GM19240 (cell line): ENCODE data around the gene TMEM120B.
"Not testable (repeated sequence)": the region's sequence is repeated elsewhere in the genome, so short reads cannot be mapped to it uniquely, and the experiment has no call there.

Experiments
- DNase-seq: peaks from one replicate; pipeline ENCODE4 v3.0.0; 2011; ENCODE audit warnings: low spot score; ENCODE audit not compliant: insufficient read length

Gene TMEM120B

DNA sequence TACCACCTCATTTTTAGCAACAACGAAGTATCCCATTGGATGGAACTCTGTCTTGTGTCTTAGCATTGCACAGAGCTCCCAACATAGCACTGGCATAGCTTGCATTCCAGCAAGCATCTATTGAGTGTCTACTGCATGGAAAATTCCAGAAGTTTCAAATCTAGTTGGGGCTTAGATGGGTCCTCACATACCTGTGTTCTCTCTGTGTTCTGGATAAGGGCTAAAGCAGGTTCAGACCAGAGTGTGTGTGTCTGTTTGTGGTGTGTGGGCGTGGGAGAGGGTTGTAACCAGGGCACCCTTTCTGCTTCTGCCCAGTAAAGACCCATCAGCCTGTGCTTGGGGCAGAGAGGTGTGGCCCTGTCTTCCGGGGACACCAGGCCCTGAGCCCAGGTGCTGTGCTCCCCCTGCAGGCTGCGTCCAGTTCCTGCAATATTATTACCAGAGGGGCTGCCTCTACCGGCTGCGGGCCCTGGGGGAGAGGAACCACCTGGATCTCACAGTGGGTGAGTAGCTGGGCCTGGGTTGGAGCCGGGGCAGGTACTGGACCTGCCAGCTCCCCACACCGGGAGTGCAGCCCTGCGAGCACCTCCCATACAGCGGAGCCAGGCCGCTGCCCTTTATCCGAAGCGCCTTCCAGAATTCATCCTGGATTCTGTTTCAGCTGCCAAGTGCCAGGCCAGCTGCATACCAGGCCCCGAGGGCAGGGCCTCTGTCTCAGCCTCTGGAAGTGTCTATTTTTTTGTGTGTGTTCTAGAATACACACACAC is 60.6 kb downstream of the TMEM120B start:
- DNase-seq = peak; percentile 97

DNA sequence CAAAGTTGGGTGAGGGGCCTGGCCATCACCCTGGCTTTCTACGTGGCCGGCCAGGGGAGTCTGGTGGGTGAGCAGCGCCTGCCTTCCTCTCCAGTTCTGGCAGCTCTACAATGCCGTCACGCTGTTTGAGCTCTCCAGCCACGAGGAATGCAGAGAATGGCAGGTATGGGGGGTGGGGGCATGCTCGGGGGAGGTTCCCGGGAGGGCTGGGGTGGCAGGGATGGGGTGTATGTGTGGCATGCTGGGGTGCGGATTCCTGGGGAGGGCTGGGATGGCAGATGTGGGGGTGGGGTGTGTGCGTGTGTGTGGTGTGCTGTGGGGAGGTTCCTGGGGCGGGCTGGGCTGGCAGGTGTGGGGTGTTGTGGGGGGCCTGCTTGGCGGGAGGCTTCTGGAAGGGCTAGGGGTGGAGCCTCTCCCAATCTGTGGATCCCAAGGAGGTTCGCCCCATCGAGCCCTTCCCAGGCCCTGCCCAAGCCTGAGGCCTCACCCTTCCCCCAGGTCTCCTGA is 62.5 kb downstream of the TMEM120B start:
- no peak for DNase-seq

DNA sequence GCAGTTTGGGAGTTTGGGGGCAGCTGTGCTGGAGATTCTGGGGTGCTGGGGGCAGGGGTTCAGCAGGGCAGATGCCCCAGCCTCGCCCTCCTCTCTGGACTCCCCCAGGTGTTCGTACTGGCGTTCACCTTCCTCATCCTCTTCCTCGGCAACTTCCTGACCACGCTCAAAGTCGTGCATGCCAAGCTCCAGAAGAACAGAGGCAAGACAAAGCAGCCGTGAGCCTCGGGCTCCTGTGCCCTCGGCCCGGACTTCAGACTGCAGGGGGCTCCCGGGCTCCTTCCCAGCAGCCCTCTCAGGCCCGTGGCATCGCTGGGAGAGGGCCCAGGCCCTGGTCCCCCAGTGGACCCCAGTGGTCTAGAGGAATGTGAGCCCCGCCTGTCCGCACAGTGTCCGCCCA is 62.9 kb downstream of the TMEM120B start:
- no peak for DNase-seq

DNA sequence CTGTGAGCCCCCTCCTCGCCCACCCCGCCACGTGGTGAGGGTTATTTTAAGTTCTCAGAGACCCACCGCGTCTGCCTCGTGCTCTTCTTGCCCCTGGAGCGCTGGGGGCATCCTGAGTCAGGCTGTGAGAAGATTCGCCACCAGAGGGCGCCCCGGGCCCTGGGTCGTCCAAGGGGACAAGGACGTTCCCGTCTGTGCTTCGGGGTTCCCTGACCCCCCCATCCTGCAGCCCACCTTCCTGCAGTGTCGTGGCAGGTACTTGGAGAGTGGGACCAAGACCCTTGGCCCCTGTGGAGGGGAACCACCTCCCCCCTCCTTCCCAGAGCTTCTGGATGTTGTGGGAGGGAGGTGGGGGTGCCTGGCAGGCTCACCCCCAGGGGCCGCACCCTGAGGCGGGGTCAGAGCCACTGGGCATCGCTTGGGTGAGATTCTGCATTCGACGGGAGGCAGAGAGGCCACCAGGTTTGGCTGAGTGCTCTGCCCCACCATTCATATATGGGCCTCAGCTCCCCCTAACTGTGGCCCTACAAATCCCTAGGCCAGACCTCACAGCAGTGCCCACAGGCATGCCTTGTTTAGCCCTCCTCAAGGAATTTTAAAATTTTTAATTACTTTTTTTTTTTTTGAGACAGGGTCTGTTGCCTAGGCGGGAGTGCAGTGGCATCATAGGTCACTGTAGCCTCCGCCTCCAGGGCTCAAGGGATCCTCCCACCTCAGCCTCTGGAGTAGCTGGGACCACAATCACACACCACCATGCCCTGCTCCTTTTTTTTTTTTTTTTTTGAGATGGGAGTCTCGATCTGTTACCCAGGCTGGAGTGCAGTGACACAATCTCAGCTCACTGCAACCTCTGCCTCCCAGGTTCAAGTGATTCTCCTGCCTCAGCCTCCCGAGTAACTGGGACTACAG is 63.9 kb downstream of the TMEM120B start:
- DNase-seq = peak; percentile 92

DNA sequence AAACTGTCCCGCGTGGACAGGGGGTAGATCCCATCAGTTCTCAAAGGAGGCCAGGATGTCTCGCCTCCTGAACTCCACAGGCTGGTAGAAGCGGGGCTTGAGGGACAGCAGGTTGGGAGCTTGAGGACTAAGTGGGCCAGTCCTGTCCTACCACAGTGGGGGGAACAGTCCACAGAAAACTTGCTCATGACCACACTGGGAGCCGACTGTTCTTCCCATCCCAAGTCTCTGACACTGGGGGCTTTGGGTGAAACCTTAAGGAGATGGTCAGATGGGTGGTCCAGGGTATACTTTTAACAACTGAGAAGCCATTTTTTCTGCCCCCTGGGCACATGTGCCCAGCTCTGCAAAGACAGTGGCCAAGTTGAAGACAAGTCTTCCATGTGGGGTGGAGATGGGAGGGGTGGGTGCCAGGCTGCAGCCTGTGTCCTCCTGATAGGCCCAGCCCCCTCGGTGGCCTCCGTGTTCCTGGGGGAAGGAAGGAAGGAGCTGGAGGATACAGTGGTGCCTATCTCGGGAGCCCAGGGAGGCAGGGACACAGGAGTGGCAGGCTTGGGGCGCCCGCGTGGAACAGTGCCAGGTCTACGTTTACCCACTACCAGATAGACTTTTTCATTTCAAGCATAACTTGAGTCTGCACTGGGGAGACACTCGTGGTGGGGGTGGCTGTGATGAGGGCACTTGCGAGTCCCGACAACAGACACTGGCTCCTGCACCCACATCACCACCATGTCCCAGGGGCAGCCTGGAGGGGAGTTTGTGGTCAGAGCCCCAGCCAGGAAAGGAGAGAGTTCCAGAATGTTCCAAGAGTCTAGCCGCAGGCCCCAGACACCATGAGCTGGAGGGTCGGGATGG is 66.2 kb downstream of the TMEM120B start:
- no peak for DNase-seq

DNA sequence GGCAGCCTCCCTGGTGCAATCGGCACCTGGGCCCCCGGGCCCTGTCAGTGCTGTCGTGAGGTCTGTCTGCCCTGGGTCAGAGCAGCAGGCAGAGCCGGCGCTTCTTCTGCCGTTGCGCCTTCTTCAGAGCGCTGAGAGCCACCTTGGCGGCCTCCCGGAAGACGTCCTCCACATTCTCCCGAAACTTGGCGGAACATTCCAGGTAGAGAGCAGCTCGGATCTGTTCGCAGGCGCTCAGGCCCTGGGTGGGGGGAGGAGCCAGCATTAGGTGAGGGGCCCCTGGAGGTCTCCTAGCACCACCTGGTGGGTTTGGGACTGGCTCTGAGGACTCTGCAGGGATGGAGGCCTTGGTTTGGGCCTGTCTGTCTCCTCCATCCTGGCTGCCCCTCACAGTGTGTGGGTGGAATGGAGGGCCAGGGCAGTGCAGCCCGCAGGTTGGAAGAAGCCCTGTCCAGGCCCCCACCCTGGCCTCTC is 66.9 kb downstream of the TMEM120B start:
- no peak for DNase-seq

DNA sequence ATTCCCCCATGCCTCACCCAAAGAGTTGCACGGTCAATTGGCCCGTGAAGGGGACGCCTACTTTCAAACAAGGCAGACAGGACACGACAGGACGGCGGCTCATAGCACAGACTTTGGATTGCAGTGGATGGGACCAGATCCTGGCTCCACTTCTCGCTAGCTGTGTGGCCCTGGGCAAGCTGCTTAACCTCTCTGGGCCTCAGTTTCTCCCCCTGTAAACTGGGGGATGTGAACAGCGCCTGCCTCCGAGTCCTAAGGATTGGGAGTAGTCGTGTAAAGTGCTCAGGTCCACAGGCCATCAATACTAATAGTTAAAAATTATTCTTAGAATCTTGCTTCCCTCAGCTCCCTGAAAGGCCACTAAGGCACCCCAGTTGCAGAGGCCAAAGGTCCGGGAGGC is 67.9 kb downstream of the TMEM120B start:
- DNase-seq = no peak

DNA sequence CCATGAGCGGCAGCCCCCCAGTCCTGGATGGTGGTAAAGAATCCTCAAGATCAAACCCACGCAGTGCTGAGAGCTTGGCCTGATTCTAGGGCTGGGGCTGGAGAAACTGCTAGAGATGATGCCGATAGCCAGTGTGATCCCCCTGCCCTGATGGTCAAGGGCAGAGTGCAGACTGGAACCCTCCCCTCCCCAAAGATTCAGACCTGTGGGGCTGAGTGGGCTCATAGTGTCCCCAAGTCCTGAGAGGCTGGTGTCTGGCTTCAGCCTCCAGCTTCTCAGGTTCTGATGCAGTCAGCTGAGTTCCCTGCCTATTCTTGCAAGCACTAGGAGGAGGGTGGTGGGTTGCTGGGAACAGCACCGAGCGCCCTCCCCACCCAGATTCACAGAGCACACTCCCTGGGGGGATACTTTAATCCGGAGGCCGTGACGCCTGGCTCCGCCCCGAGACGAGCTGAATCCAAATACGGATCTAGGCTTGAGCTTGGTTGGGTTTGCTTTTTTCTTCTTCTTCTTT is 69.0 kb downstream of the TMEM120B start:
- no peak for DNase-seq

DNA sequence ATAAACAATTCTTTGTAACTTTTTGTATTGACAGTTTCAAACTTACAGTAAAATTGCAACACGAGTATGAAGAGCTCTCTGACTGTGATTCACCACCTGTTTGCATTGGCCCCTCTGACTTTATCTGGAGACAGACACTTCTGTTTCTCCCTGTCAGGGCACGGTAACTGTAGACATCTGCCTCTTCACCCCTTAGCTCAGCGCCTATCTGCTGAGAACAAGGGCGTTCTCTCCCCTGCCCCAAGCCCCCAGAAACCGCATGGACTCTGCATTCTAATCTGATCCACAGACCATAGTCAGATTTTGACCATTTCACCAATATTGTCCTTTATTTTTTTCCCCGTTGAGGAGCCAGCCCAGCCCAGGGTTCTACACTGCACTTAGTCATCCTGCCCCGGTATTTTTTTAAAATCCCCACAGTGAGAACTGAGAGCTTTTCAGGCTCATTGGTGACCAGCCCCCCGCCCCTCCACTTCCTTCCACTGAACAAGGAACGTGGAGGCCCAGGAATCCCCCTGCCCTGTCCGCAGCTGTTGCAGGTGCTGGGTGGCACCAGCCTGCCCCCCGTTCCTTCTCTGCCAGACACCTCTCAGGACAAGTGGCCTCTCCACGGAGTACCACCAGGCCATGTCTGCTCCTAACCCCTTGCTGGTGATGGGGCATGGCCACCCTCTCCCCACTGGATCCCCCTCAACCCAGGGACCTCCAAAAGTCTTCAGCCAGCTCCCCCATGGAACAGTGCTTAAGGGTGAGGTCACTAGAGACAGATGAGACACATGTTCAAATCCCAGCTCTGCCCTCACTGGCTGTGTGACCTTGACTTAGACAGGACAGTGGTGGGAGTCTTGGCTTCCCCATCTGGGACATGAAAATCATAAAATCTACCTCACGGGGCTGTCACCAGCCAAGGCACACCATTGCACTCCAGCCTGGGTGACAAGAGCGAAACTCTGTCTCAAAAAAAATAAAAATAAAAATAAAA is 69.7 kb downstream of the TMEM120B start:
- no peak for DNase-seq

DNA sequence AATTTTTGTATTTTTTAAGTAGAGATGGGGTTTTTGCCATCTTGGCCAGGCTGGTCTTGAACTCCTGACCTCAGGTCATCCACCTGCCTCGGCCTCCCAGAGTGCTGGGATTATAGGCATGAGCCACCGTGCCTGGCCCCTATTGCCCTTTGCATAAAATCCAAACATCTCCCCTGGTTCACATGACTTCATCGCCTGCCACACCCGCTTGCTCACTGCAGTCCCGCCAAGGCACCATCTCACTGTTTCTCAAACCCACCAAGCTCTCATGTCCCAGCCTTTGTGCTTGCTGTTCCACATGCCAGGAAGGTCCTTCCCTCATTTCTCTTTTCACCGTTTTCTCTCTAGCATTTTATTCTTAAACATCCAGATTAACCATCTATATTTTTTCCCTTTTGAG is 71.2 kb downstream of the TMEM120B start:
- no peak for DNase-seq

DNA sequence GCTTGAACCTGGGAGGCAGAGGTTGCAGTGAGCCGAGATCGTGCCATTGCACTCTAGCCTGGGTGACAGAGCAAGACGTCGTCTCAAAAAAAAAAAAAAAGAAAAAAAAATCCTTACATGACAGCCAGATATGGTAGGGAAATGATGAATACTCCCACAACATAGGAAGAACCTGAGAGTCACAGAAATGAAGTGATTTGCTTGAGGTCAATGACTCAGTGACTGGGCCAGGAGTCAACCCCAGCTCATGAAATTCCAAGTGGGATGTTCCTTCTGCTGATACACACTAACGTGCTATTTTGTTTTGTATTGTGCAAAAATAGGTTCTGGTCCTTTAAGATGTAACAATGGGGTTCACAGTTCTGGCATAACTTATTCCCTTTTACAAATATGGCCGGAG is 71.9 kb downstream of the TMEM120B start:
- DNase-seq = no peak

DNA sequence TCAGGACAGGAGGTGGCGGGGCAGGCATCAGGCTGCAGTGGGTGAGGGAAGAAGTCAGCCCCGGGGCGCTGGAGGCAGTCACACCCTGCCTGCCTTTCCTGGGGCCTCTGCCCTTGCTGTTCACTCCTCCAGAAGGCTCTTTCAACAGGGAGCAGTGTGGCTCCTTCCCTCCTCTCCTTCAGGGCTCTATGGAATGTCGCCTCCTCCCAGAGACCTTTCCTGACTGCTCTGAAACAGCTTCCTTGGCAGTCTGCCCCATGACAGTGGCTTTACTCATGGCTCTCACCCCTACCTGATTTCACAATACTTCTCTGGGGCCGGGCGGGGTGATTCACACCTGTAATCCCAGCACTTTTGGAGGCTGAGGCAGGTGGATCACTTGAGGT is 73.9 kb downstream of the TMEM120B start:
- DNase-seq = no peak

DNA sequence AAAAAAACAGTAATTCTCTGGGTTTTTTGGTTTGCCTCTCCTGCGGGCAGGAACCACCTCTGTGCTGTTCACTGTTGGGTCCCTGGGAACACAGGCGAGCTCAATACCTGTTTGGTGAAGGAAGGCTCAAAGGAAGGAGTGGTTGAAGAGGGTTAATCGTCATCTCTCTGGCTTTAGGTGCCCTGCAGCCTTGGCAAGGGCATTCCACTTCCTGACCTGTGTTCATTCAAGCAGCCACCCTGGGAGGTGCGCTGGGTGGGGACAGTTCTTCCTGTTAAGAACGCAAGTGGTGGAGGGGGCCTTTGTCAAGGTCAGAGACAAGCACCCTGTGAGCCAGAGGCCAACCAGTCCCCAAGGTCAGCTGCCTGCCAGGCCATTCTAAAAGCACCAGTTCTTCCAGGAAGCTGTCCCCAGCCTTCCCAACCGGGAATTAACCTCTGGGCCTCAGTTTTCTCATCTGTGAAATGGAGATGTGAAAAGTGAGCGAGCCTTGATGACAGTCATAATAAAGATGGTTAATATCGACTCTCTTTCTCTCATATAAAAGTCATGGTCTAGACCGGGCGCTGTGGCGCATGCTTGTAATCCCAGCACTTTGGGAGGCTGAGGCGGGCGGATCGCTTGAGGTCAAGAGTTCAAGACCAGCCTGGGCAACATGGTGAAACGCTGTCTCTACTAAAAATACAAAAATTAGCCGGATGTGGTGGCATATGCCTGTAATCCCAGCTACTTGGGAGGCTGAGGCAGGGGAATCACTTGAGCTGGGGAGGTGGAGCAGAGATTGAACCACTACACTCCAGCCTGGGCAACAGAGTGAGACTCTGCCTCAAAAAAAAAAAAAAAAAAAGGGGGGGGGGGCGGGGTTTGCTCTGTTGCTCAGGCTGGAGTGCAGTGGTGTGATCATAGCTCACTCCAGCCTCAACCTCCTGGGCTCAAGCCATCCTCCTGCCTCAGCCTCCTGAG is 74.8 kb downstream of the TMEM120B start:
- DNase-seq = no peak

DNA sequence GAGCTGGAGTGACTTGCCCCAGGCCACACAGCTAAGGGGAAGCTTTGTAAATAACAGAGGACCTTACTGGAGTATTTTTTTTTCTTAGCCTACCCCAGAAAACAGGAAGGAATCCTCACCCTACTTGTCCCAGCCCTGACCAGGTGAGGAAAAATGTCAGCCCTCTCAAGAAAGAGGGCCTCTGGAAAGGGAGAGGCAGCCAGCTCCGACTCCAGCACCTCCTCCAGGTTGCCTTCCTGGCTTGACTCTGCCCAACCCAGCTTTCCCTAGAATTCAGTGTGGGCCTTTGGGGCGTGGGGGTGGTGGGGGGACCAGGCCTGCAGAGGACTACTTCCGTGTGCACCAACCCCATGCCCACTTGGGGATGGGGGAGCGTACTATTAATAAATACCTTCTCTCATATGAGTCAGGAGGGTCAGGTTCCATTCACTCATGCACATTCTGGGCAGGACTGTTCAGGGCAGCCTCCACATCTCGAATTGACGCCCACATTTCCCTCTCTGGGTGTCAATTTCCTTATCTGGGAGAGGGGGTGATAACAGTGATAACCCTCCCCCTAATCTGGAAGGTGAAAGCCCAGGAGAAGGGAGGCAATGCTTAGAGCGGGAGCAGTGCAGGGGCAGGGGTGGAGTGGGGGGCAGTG is 75.7 kb downstream of the TMEM120B start:
- no peak for DNase-seq

DNA sequence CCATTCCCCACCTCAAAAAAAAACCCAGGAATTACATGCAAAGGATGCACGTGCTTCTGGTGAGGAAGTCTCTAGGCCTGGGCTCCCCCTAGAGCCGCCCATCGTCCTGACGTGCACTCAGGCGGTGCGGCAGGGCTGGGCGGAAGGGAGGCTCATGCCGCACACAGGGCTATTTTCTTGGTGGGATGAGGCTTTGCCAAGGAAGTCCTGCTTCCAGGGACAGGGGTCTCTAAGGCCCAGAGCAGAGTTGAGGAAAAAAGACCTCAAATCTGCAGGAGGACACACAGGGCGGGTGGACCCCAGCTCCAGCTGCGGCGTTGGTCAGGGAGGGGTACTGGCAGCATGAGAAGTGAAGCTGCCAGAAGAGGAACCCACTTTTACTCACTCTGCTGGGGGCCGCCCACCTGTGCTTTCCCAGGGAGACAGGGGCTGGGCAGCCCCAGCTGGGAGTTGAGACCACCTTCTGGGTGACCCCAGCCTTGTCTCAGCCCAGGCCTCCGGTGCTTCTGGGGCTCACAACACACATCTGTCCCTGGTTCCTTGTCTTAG is 76.8 kb downstream of the TMEM120B start:
- no peak for DNase-seq

DNA sequence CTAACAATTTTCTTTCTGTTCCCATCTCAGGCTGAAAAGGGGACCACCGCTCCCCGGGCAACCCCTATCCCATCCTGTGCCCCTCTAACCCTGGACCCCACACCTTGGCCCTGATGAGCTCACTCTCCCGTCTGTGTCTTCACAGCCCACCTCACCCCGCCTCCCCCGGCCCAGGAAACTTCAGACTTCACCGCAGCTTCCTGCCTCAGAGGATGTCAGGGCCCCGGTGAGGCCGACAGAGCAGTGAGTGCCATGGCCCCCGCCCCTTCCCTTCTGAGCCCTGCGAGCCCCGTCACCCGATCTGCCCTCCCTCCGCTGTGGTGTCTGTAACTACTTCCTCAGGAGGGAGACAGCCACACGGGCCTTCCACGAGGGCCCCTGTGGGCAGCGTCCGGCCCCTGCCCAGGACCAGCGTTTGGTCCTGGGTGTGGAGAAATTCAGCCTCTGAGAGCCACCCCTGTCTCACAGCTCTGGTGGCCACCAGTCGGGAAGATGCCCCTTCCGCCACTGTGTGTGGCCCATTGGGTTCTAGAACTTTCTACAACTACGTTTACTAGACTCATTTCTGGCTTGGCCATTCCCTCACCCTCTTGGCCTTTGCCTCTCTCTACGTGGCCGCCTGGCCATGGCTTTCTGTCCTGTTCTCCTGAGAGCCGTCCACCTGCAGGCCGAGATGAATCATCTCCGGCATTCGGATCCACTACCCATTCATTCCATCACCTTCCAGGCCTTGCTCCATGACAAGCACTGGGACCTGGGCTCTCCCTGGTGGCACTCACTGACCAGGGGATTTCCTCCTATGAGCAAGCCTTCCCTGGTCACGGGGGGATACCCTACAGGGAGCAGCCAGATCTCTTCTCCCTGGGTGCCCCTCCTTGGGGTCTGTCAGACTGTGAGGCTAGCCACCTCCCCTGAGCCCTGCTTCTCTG is 77.5 kb downstream of the TMEM120B start:
- no peak for DNase-seq

DNA sequence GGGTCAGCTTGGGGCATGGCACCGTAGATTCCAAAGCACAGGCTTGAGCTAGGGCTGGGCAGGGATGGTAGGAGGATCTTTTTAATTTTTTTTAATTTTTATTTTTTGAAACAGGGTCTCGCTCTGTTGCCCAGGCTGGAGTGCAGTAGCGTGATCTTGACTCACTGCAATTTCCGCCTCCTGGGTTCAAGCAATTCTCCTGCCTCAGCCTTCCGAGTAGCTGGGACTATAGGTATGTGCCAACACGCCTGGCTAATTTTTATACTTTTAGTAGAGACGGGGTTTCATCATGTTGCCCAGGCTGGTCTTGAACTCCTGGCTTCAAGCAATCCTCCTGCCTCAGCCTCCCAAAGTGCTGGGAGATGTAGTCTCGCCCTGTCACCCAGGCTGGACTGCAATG is 78.2 kb downstream of the TMEM120B start:
- DNase-seq = not testable (repeated sequence)
